HFF-Myc (cell line): Measurements from ENCODE around the gene FANCC.

Experiments
- DNase-seq: peaks from one replicate; pipeline ENCODE4 v3.0.0-alpha.2; 2011; ENCODE audit warnings: low read depth; ENCODE audit errors: extremely low read depth
- H3K4me3 ChIP-seq: replicated peaks from 2 replicates; pipeline ENCODE4 v1.5.1; 2011; ENCODE audit warnings: low read depth, mild to moderate bottlenecking, control low read depth, low read length
- TF ChIP-seq, protein P1 (sequence below): IDR thresholded peaks from 2 replicates; pipeline ENCODE4 v1.5.1; 2012; ENCODE audit warnings: mild to moderate bottlenecking, low read depth, low read length, control low read depth; ENCODE audit errors: missing control alignments

FANCC gene

DNA sequence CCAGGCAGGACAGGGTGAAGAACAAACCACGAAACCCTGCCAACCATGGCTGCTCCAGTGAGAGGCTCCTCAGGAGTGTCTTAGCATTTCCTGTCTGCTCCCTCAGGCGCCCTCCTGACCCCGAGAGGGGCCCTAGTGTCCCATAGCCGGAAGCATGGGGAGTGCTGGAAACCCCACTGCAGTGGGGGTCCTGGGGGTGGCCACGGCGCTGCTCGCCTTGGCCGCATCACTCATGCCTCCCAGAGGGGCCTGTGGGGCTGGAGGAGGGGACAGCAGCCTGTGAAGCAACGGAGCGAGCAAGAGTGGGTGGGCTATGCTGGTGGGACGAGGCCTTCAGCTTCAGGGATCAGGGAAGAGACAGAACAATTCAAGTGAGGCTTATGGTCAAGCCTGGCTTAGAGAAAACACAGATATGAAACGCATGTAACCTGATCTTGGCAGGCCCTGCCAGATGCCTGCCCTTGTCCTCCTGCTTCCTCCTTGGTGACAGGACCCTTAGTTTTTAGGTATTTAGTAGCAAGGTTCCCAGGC is 219.1 kb downstream of the FANCC start:
- H3K4me3 ChIP-seq: no peak overlapping the region
- TF ChIP-seq, protein P1, sequence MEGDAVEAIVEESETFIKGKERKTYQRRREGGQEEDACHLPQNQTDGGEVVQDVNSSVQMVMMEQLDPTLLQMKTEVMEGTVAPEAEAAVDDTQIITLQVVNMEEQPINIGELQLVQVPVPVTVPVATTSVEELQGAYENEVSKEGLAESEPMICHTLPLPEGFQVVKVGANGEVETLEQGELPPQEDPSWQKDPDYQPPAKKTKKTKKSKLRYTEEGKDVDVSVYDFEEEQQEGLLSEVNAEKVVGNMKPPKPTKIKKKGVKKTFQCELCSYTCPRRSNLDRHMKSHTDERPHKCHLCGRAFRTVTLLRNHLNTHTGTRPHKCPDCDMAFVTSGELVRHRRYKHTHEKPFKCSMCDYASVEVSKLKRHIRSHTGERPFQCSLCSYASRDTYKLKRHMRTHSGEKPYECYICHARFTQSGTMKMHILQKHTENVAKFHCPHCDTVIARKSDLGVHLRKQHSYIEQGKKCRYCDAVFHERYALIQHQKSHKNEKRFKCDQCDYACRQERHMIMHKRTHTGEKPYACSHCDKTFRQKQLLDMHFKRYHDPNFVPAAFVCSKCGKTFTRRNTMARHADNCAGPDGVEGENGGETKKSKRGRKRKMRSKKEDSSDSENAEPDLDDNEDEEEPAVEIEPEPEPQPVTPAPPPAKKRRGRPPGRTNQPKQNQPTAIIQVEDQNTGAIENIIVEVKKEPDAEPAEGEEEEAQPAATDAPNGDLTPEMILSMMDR: no peak
- no peak for DNase-seq

DNA sequence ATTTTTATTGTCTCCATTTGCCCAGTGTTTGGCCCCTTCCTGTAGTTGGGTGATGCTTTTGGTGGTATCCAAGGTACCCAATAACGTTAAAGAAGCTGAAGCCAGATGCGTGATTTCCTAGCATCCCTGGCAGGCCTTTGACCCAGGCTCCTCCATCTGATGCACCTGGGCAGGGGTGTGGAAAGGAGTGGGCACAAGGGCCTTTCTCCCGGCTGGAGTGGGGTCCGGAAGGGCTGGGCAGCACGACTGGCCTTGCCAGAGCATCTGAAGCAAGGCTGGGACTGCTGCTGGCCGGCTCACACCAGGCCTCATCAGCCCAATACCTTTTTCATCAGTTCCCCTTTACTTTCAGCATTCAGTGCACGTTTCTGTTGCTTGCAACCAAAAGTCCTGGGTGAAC is 220.2 kb downstream of the FANCC start:
- no peak for DNase-seq
- TF ChIP-seq, protein P1: no peak
- H3K4me3 ChIP-seq: no peak overlapping the region

GRCh38 chr9:95096807-95097206 is 220.7 kb downstream of the FANCC start:
- no peak overlapping the region for H3K4me3 ChIP-seq
- TF ChIP-seq, protein P1: no peak
- DNase-seq: no peak

DNA sequence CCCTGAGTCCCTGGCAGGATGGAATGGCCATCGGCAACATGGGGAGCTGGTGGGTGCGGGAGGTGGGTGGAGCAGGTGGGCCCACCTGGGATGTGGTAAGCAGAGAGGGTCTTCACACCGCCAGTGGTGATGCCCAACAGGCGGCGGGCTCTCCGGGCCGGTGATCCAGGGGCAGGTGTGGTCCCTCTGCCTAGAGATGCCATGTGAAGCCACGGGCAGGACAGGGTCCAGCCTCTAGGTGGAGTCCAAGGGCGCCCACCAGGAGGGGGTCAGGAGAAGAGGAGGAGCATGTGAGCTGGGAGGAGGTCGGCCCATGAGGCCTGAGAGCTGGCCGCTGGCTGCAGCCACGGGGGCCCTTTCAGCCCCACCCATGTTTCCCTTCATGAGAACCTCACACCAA is 221.1 kb downstream of the FANCC start:
- H3K4me3 ChIP-seq: no peak overlapping the region
- TF ChIP-seq, protein P1: no peak
- no peak for DNase-seq

GRCh38 chr9:95095641-95096355 is 221.7 kb downstream of the FANCC start:
- DNase-seq: no peak
- no peak overlapping the region for H3K4me3 ChIP-seq
- TF ChIP-seq, protein P1: no peak

DNA sequence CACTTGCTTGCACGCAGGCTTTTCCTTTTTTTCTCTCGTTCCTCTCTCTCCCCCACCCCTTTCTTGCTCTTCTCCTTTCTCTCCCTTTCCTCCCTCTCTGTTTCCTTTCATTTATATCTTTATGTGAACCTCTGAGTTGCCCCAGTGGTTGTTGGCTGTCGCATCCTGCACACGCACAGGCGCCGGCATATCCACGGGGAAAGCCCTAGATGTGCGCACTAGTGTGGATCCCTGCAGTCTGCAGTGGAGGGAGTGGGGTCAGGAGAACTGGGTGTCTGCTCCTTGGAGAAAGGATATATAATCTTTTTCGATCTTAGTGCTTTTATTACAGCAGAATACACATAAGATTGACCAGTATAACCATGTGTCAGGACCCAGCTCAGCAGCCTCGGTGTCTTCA is 223.5 kb downstream of the FANCC start:
- TF ChIP-seq, protein P1: no peak
- no peak for DNase-seq
- H3K4me3 ChIP-seq: no peak overlapping the region
